ENCODE data around the gene HAUS7.

GRCh38 chrX:153505361-153505760, 35.0 kb upstream of the HAUS7 start:
- TF ChIP-seq, protein P1, sequence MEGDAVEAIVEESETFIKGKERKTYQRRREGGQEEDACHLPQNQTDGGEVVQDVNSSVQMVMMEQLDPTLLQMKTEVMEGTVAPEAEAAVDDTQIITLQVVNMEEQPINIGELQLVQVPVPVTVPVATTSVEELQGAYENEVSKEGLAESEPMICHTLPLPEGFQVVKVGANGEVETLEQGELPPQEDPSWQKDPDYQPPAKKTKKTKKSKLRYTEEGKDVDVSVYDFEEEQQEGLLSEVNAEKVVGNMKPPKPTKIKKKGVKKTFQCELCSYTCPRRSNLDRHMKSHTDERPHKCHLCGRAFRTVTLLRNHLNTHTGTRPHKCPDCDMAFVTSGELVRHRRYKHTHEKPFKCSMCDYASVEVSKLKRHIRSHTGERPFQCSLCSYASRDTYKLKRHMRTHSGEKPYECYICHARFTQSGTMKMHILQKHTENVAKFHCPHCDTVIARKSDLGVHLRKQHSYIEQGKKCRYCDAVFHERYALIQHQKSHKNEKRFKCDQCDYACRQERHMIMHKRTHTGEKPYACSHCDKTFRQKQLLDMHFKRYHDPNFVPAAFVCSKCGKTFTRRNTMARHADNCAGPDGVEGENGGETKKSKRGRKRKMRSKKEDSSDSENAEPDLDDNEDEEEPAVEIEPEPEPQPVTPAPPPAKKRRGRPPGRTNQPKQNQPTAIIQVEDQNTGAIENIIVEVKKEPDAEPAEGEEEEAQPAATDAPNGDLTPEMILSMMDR (IDR thresholded peaks at IDR 0.05): no peak
- no peak for TF ChIP-seq POLR2A (IDR thresholded peaks at IDR 0.05)
